Neural cell (in vitro differentiated cells): Measurements from ENCODE around the gene MAP3K15.

Source experiments
- CTCF ChIP-seq: fragments of 450-650 bp; IDR thresholded peaks from 2 replicates; pipeline ENCODE4 v1.5.1; 2014; ENCODE audit warnings: antibody characterized with exemption, mild to moderate bottlenecking, moderate library complexity; ENCODE audit not compliant: poor library complexity, severe bottlenecking
- EP300 ChIP-seq: fragments of 450-650 bp; conservative IDR thresholded peaks from 2 replicates; pipeline ENCODE4 v1.6.1; 2014; ENCODE audit warnings: antibody characterized with exemption, mild to moderate bottlenecking, moderate library complexity; ENCODE audit not compliant: poor library complexity, severe bottlenecking
- EZH2 ChIP-seq: fragments of 200-600, 300-800 bp; shearing (Covaris generic), sonication (generic); IDR thresholded peaks from 2 replicates; pipeline ENCODE4 v1.6.1; 2014; ENCODE audit warnings: antibody characterized with exemption, low read length, borderline replicate concordance, mild to moderate bottlenecking; ENCODE audit not compliant: insufficient read depth, poor library complexity, severe bottlenecking
- POLR2AphosphoS5 ChIP-seq: IDR thresholded peaks from 2 replicates; pipeline ENCODE4 v1.6.1; 2012
- RAD21 ChIP-seq: fragments of 450-650 bp; conservative IDR thresholded peaks from 2 replicates; pipeline ENCODE4 v1.6.1; 2014; ENCODE audit warnings: antibody characterized with exemption, mild to moderate bottlenecking, moderate library complexity
- SMC3 ChIP-seq: fragments of 450-650 bp; conservative IDR thresholded peaks from 2 replicates; pipeline ENCODE4 v1.6.1; 2014; ENCODE audit warnings: antibody characterized with exemption, mild to moderate bottlenecking, moderate library complexity; ENCODE audit not compliant: poor library complexity
- TAF1 ChIP-seq: IDR thresholded peaks from 2 replicates; pipeline ENCODE4 v1.6.1; 2012; ENCODE audit warnings: low read depth

- no peak for TF ChIP-seq CTCF
- no peak for TF ChIP-seq POLR2AphosphoS5
- TF ChIP-seq EP300, result no peak
- TF ChIP-seq EZH2, result no peak
- no peak for TF ChIP-seq TAF1
- TF ChIP-seq RAD21, result no peak
- TF ChIP-seq SMC3, result no peak
Observed at GRCh38 chrX:19350941-19351384, 164.3 kb downstream of the MAP3K15 start.
